ENCODE data around the gene SRPK2.
"Not testable (repeated sequence)": the region's sequence is repeated elsewhere in the genome, so short reads cannot be mapped to it uniquely, and the experiment has no call there.

SRPK2 gene

GRCh38 chr7:105306298-105306748 lies 82.4 kb downstream of the SRPK2 start:
- peak overlapping the region; percentile 23 for H3K27ac ChIP-seq
- H3K4me3 ChIP-seq (ENCODE audit: low read depth in 1 of 2, low read length in 1 of 2), result no peak overlapping the region
- H3K27me3 ChIP-seq, result no peaks in the 10 kb centered on the region
- TF ChIP-seq CTCF (IDR thresholded peaks at IDR 0.05), result no peak
- H3K4me1 ChIP-seq (ENCODE audit: control insufficient read depth in 1 of 2, insufficient read depth in 1 of 2, low read depth in 1 of 2, low read length in 1 of 2), result no peaks in the 10 kb centered on the region
- no peaks in the 10 kb centered on the region for H3K36me3 ChIP-seq
- H3K9me3 ChIP-seq, result no peaks in the 10 kb centered on the region

DNA sequence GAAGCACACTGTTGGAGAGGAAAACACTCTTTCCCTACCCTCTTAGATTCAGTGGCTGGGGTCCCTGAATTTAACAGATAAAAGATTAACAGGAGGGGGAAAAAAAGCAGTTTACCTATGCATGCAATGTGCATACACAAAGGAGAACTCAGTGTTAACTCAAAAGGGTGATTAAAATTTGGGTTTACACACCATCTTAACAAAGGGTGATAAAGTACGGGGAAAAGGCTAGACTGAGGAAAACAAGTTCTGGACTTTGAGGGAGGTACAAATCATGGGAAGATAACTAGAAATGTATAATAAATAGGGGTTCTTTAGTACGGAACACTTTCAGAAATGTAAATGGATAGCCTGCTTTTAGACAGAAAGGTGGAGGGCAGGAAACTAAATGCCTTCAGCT lies 83.1 kb downstream of the SRPK2 start:
- Histone ChIP-seq H3K4me1 (ENCODE audit: control insufficient read depth in 1 of 2, insufficient read depth in 1 of 2, low read depth in 1 of 2, low read length in 1 of 2) (no peaks in the 10 kb centered on the region), H3K4me3 (ENCODE audit: low read depth in 1 of 2, low read length in 1 of 2) (no peak overlapping the region), H3K27ac (no peak overlapping the region), H3K27me3 (no peaks in the 10 kb centered on the region), H3K9me3 (no peaks in the 10 kb centered on the region), H3K36me3 (no peaks in the 10 kb centered on the region)
- no peak for TF ChIP-seq CTCF (IDR thresholded peaks at IDR 0.05)

GRCh38 chr7:105304040-105304895 lies 84.5 kb downstream of the SRPK2 start:
- H3K4me1 ChIP-seq (ENCODE audit: control insufficient read depth in 1 of 2, insufficient read depth in 1 of 2, low read depth in 1 of 2, low read length in 1 of 2), result no peaks in the 10 kb centered on the region
- no peak overlapping the region for H3K27ac ChIP-seq
- no peak for TF ChIP-seq CTCF (IDR thresholded peaks at IDR 0.05)
- no peaks in the 10 kb centered on the region for H3K36me3 ChIP-seq
- no peaks in the 10 kb centered on the region for H3K9me3 ChIP-seq
- H3K4me3 ChIP-seq (ENCODE audit: low read depth in 1 of 2, low read length in 1 of 2), result no peak overlapping the region
- H3K27me3 ChIP-seq, result no peaks in the 10 kb centered on the region

DNA sequence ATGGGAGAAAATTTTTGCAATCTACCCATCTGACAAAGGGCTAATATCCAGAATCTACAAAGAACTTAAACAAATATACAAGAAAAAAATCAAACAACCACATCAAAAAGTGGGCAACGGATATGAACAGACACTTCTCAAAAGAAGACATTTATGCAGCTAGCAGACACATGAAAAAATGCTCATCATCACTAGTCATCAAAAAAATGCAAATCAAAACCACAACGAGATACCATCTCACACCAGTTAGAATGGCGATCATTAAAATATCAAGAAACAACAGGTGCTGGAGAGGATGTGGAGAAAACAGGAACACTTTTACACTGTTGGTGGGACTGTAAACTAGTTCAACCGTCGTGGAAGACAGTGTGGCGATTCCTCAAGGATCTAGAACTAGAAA lies 88.1 kb downstream of the SRPK2 start:
- not testable (repeated sequence) for H3K4me1 ChIP-seq (ENCODE audit: control insufficient read depth in 1 of 2, insufficient read depth in 1 of 2, low read depth in 1 of 2, low read length in 1 of 2); H3K36me3 ChIP-seq; H3K27ac ChIP-seq; H3K4me3 ChIP-seq (ENCODE audit: low read depth in 1 of 2, low read length in 1 of 2); H3K9me3 ChIP-seq; H3K27me3 ChIP-seq

DNA sequence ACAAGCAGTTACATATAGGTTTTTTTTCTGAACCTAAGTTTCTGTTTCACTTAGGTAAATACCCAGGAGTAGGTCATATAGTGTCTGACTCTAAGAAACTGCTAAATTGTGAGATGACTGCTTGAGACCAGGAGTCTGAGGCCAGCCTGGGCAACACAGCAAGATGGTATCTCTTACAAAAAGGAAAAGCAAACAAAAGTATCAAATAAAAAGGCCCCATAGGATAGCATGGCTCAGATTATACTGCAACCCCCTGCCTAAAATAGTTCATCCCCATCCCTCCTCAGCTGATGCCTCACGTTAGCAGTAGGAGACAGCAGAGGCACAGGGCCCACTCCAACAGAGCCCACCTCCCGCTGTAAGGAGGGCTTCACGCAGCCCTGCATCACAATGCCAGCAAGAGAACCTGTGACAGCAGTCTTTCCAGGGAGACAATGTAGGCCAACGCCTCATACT lies 90.3 kb downstream of the SRPK2 start:
- no peaks in the 10 kb centered on the region for H3K27me3 ChIP-seq
- no peaks in the 10 kb centered on the region for H3K36me3 ChIP-seq
- H3K4me1 ChIP-seq (ENCODE audit: control insufficient read depth in 1 of 2, insufficient read depth in 1 of 2, low read depth in 1 of 2, low read length in 1 of 2), result no peaks in the 10 kb centered on the region
- no peak for TF ChIP-seq CTCF (IDR thresholded peaks at IDR 0.05)
- H3K27ac ChIP-seq, result peak overlapping the region; percentile 12
- no peaks in the 10 kb centered on the region for H3K9me3 ChIP-seq
- H3K4me3 ChIP-seq (ENCODE audit: low read depth in 1 of 2, low read length in 1 of 2), result no peak overlapping the region

GRCh38 chr7:105297985-105298384 lies 90.7 kb downstream of the SRPK2 start:
- no peak for TF ChIP-seq CTCF (IDR thresholded peaks at IDR 0.05)
- H3K27me3 ChIP-seq, result no peaks in the 10 kb centered on the region
- H3K27ac ChIP-seq, result peak overlapping the region; percentile 12
- no peak overlapping the region for H3K4me3 ChIP-seq (ENCODE audit: low read depth in 1 of 2, low read length in 1 of 2)
- H3K36me3 ChIP-seq, result no peaks in the 10 kb centered on the region
- H3K9me3 ChIP-seq, result no peaks in the 10 kb centered on the region
- no peaks in the 10 kb centered on the region for H3K4me1 ChIP-seq (ENCODE audit: control insufficient read depth in 1 of 2, insufficient read depth in 1 of 2, low read depth in 1 of 2, low read length in 1 of 2)
